GM06990 (cell line): ENCODE measurements around the gene IL37.

Experiments
- DNase-seq: peaks from one replicate; pipeline ENCODE4 v3.0.0-alpha.2; 2011; ENCODE audit not compliant: insufficient read length; ENCODE audit errors: extremely low read depth
- H3K27me3 ChIP-seq: replicated peaks from 2 replicates; pipeline ENCODE4 v1.6.0; 2011; ENCODE audit warnings: low read length; ENCODE audit not compliant: control insufficient read depth, insufficient read depth
- H3K36me3 ChIP-seq: 2 replicates; pipeline ENCODE4 v1.5.1; 2011; ENCODE audit warnings: low read length; ENCODE audit not compliant: control insufficient read depth, insufficient read depth
- H3K4me3 ChIP-seq: replicated peaks from 2 replicates; pipeline ENCODE4 v1.5.1; 2011; ENCODE audit warnings: low read depth, mild to moderate bottlenecking, control low read depth, low read length
- TF ChIP-seq, protein P1 (sequence below): IDR thresholded peaks from 2 replicates; pipeline ENCODE4 v1.5.1; 2011; ENCODE audit warnings: low read length, control low read depth, mild to moderate bottlenecking, inconsistent platforms; ENCODE audit not compliant: insufficient read depth, poor library complexity, severe bottlenecking

Gene IL37

DNA sequence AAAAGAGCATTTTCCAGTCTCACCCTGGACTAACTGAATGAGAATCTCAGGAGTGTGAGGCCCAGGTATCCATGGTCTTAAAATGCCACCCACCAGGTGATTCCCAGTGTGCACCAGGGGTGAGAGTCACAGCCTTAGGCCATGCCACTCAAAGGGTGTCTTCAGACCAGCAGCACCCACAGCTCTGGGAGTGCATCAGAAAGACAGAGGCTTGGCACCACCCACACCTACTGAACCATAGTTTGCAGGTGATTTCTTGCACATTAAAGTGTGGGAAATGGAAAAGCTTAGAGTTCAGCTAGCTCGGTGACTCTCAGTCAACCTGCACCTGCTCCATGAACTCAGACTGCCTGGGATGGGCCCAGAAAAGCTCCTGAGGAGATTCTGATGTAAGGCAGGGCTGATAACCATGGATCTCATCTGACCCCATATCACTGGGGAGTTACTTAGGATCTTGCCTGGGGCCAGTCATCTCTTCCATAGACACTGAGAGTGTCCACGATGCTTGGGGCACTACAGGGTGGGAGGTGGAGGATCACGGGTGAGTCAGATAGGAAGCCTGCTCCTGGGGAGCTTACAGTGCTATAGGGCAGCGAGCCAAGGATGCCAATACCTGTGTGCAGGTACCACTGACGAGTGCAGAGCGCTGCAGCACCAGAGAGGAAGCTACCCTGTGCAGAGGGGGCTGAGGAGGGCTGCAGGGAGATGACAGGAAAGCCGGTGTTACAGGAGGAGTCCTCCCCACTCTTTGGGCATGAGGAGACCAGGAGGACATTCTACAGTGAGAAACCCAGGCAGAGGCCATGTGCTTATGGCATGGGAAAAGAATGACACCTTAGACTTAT is 4.6 kb downstream of the IL37 start:
- Histone ChIP-seq H3K36me3 (no peaks in the 10 kb centered on the region), H3K27me3 (no peaks in the 10 kb centered on the region), H3K4me3 (no peak overlapping the region)
- no peak for DNase-seq
- TF ChIP-seq, protein P1, sequence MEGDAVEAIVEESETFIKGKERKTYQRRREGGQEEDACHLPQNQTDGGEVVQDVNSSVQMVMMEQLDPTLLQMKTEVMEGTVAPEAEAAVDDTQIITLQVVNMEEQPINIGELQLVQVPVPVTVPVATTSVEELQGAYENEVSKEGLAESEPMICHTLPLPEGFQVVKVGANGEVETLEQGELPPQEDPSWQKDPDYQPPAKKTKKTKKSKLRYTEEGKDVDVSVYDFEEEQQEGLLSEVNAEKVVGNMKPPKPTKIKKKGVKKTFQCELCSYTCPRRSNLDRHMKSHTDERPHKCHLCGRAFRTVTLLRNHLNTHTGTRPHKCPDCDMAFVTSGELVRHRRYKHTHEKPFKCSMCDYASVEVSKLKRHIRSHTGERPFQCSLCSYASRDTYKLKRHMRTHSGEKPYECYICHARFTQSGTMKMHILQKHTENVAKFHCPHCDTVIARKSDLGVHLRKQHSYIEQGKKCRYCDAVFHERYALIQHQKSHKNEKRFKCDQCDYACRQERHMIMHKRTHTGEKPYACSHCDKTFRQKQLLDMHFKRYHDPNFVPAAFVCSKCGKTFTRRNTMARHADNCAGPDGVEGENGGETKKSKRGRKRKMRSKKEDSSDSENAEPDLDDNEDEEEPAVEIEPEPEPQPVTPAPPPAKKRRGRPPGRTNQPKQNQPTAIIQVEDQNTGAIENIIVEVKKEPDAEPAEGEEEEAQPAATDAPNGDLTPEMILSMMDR, result no peak

DNA sequence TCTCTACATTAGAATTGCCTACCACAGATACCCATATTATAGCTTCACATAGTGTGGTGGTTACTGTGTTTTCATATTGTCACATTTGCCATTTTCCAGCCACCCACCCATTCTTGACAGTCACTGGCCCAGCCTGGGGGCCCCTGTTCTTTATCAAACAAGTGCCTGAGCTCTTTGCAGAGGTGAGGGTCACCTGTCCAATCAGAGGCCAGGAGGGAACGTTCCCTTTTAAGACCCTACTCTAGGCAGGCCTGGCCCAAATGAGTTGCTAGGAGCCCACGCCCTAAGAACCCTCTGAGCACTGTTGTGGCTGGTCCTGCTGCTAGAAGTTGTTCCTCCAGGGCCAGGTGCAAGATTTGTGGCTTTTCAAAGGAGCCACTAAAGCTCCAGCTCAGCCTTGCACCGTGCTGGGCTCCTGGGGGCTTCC is 5.2 kb downstream of the IL37 start:
- Histone ChIP-seq H3K36me3 (no peaks in the 10 kb centered on the region), H3K4me3 (no peak overlapping the region), H3K27me3 (no peaks in the 10 kb centered on the region)
- DNase-seq, result no peak
- TF ChIP-seq, protein P1, result no peak

DNA sequence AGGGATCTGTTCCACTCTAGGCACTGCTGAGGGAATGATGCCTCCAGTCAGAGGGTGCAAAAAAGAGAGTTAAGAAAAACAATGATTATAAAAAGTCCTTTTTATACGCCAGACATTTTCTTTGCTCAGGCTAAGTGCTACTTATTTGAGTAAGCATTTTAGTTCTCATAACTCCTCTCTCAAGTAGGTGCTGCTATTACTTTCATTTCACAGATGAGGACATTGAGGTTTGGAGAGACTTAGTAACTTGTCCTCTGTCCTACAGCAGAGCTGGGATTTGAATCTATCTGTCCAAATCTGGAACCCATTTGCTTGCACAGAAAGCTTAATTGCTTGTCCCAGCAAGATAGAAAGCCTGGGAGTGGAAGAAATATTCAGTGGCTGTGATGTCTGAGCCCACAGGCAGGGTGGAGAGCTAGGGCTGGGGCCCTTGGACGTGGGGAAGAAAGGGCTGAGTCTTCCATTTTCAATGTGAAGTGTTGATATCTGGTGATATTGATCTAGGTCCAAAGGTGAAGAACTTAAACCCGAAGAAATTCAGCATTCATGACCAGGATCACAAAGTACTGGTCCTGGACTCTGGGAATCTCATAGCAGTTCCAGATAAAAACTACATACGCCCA is 5.8 kb downstream of the IL37 start:
- DNase-seq, result no peak
- H3K36me3 ChIP-seq, result no peaks in the 10 kb centered on the region
- TF ChIP-seq, protein P1, result no peak

DNA sequence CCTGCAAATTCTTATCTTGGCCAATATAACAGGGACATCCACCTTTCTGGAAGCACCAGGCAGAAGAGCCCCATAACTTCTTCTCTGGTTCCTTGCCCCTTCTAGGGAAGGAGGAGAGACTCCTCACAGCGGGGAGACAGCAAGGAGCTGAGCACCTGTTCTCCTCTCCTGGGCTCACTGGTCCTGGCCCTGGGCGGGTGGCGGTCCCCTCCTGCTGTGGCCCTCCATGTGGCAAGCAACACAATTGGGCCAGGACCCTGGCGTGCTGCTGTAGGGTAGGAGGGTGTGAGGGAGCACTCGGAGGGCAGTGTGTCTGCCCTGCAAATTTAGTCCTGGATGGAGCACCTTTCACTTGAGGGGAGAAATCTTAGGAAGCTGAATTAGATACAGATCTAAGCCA is 6.9 kb downstream of the IL37 start:
- Histone ChIP-seq H3K27me3 (no peaks in the 10 kb centered on the region), H3K4me3 (no peak overlapping the region), H3K36me3 (no peaks in the 10 kb centered on the region)
- DNase-seq, result no peak
- TF ChIP-seq, protein P1, result no peak

More for the DNA sequence above, 5.8 kb downstream of the IL37 start:
- H3K27me3 ChIP-seq, result no peaks in the 10 kb centered on the region
- H3K4me3 ChIP-seq, result no peak overlapping the region

DNA sequence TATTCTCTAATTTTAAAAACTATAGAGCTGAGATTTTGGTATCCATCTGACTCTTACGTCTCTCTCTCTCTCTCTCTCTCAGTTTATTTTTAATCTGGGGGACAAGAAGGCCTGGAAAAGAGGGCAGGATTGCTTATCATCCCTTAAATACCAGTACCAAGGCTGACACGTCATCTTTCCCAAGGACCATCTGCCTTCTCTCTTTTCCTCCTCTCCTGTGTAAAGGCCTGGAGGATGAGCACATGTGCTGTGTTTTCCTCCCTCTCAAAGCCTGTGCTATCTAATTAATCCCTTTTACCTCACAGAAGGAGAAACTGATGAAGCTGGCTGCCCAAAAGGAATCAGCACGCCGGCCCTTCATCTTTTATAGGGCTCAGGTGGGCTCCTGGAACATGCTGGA is 7.3 kb downstream of the IL37 start:
- DNase-seq, result no peak
- Histone ChIP-seq H3K4me3 (no peak overlapping the region), H3K27me3 (no peaks in the 10 kb centered on the region)

More for the DNA sequence above, 7.3 kb downstream of the IL37 start:
- no peaks in the 10 kb centered on the region for H3K36me3 ChIP-seq
- TF ChIP-seq, protein P1, result no peak
